ENCODE measurements around the gene PTPRM. TPM values are rescaled to one million over a fixed set of nuclear protein-coding genes. Genes with fewer than 3 reads are reported as not detected.
A peak's percentile ranks its signal among the peaks of the same experiment; 100 is the strongest.

Gene PTPRM
- total RNA-seq, 1 experiment from 2014 or later = 45.6 TPM

DNA sequence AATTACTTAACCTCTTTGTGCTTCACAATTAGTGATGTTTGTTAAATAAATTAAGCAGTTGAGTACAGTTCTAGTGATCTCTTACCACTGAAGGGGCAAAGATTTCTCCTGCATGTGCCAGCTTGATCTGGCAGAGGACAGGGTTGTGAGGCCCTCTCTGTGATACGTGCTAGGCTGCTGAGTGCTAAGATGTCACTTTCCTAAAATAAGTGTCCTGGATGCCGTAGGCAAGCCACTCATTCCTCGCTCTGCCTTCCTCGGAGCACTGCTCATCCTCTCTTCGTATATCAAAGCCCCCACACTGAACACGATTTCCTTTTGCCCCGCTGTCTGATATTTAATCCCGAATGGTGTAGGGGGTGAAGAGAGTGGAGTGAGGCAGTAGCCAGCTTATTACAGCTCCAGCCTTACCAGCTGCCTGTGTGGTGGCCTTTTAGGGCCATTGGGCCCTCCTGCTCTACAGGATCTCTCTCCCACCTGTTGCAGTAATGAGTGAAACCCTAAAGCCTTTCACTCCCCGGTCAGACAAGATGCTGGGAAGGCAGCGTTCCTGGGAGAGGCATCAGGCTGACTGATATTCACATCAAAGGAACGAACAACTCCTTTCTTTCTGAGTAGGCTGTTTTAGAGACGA lies 40.5 kb downstream of the PTPRM start:
- ATAC-seq (no peak), DNase-seq (no peak)
- Histone ChIP-seq H3K36me3 (ENCODE audit: low read depth, low read length) (no peaks in the 10 kb centered on the region), H3K27ac (ENCODE audit: low read length) (no peak overlapping the region), H3K4me2 (ENCODE audit: low read length) (no peak overlapping the region), H4K20me1 (ENCODE audit: low read length) (no peaks in the 10 kb centered on the region), H3K9ac (ENCODE audit: low read length) (no peak overlapping the region), H3K79me2 (ENCODE audit: low read length) (peaks cover 71% of the 10 kb centered on the region), H3K9me3 (ENCODE audit: low read length) (no peaks in the 10 kb centered on the region), H3F3A (ENCODE audit: low read length, unreplicated experiment) (no peaks in the 10 kb centered on the region), H2AFZ (ENCODE audit: low read length) (no peak overlapping the region), H3K4me1 (ENCODE audit: insufficient read depth, low read length) (no peaks in the 10 kb centered on the region), H3K4me3 (ENCODE audit: low read length) (no peak overlapping the region), H3K27me3 (ENCODE audit: low read length) (no peaks in the 10 kb centered on the region), H3K9me2 (replicated peaks; ENCODE audit: low read length) (no peaks in the 10 kb centered on the region)
- ChIA-PET CTCF (no interaction called here), POLR2A (ENCODE audit: unreplicated experiment) (no interaction called here)
- TF ChIP-seq, protein P1, sequence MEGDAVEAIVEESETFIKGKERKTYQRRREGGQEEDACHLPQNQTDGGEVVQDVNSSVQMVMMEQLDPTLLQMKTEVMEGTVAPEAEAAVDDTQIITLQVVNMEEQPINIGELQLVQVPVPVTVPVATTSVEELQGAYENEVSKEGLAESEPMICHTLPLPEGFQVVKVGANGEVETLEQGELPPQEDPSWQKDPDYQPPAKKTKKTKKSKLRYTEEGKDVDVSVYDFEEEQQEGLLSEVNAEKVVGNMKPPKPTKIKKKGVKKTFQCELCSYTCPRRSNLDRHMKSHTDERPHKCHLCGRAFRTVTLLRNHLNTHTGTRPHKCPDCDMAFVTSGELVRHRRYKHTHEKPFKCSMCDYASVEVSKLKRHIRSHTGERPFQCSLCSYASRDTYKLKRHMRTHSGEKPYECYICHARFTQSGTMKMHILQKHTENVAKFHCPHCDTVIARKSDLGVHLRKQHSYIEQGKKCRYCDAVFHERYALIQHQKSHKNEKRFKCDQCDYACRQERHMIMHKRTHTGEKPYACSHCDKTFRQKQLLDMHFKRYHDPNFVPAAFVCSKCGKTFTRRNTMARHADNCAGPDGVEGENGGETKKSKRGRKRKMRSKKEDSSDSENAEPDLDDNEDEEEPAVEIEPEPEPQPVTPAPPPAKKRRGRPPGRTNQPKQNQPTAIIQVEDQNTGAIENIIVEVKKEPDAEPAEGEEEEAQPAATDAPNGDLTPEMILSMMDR (conservative IDR thresholded peaks at IDR 0.05; ENCODE audit: low read depth, low read length) = no peak
- TF ChIP-seq EZH2phosphoT487 (IDR thresholded peaks at IDR 0.05; ENCODE audit: borderline replicate concordance, low read length) (no peak), EZH2 (IDR thresholded peaks at IDR 0.05; ENCODE audit: low read length, unreplicated experiment) (no peak)
- BruUV-seq (replicated peaks) = no TSS peak
- intact Hi-C loops (cut with micrococcal nuclease) = no loop called here

DNA sequence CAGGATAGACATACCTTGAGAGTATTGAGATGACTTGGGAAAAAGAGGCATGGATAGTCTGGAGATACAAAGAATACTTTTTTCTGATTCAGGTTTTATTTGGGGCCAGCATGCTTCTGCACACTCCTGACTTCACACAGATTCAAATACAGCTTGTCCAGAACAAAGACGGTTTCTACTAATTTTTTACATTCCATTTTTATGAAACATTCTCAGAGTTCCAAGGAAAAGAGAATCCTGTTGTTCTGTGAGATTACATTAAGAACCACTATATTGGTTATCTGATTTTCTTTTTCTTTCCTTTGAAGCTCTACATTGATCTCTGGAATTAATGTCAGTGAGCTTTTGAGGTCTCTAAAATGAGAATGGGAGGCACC lies 41.0 kb downstream of the PTPRM start:
- no peak for ATAC-seq
- Histone ChIP-seq H3K27me3 (ENCODE audit: low read length) (no peaks in the 10 kb centered on the region), H3K4me1 (ENCODE audit: insufficient read depth, low read length) (no peaks in the 10 kb centered on the region), H3K79me2 (ENCODE audit: low read length) (peaks cover 72% of the 10 kb centered on the region), H3K9me3 (ENCODE audit: low read length) (no peaks in the 10 kb centered on the region), H3K9me2 (replicated peaks; ENCODE audit: low read length) (no peaks in the 10 kb centered on the region), H2AFZ (ENCODE audit: low read length) (no peak overlapping the region), H4K20me1 (ENCODE audit: low read length) (no peaks in the 10 kb centered on the region), H3K27ac (ENCODE audit: low read length) (no peak overlapping the region), H3K4me3 (ENCODE audit: low read length) (no peak overlapping the region), H3K4me2 (ENCODE audit: low read length) (no peak overlapping the region), H3K9ac (ENCODE audit: low read length) (no peak overlapping the region), H3K36me3 (ENCODE audit: low read depth, low read length) (no peaks in the 10 kb centered on the region), H3F3A (ENCODE audit: low read length, unreplicated experiment) (no peaks in the 10 kb centered on the region)
- POLR2A ChIA-PET (ENCODE audit: unreplicated experiment) = no interaction called here
- TF ChIP-seq EZH2phosphoT487 (IDR thresholded peaks at IDR 0.05; ENCODE audit: borderline replicate concordance, low read length) (no peak), EZH2 (IDR thresholded peaks at IDR 0.05; ENCODE audit: low read length, unreplicated experiment) (no peak)
- TF ChIP-seq, protein P1 (conservative IDR thresholded peaks at IDR 0.05; ENCODE audit: low read depth, low read length) = no peak
- no TSS peak for BruUV-seq (replicated peaks)
- intact Hi-C loops (cut with micrococcal nuclease) = no loop called here
- CTCF ChIA-PET = no interaction called here
- no peak for DNase-seq

- H3K36me3 ChIP-seq (ENCODE audit: low read depth, low read length) = no peaks in the 10 kb centered on the region
- H3K4me3 ChIP-seq (ENCODE audit: low read length) = no peak overlapping the region
- CTCF ChIA-PET = no interaction called here
- no peak overlapping the region for H3K9ac ChIP-seq (ENCODE audit: low read length)
- no peaks in the 10 kb centered on the region for H3F3A ChIP-seq (ENCODE audit: low read length, unreplicated experiment)
- H3K9me2 ChIP-seq (replicated peaks; ENCODE audit: low read length) = no peaks in the 10 kb centered on the region
- intact Hi-C loops (cut with micrococcal nuclease) = no loop called here
- no peaks in the 10 kb centered on the region for H3K9me3 ChIP-seq (ENCODE audit: low read length)
- H3K27ac ChIP-seq (ENCODE audit: low read length) = no peak overlapping the region
- ATAC-seq = peak; percentile 42; the same call in 1 of the 2 replicates
- H3K4me1 ChIP-seq (ENCODE audit: insufficient read depth, low read length) = no peaks in the 10 kb centered on the region
- POLR2A ChIA-PET (ENCODE audit: unreplicated experiment) = no interaction called here
- no TSS peak for BruUV-seq (replicated peaks)
- H2AFZ ChIP-seq (ENCODE audit: low read length) = no peak overlapping the region
- H4K20me1 ChIP-seq (ENCODE audit: low read length) = no peaks in the 10 kb centered on the region
- TF ChIP-seq, protein P1 (conservative IDR thresholded peaks at IDR 0.05; ENCODE audit: low read depth, low read length) = no peak
- no peak for DNase-seq
- no peaks in the 10 kb centered on the region for H3K27me3 ChIP-seq (ENCODE audit: low read length)
- no peak overlapping the region for H3K4me2 ChIP-seq (ENCODE audit: low read length)
- peaks cover 66% of the 10 kb centered on the region for H3K79me2 ChIP-seq (ENCODE audit: low read length)
These were observed 41.7 kb downstream of the PTPRM start for GRCh38 chr18:7608781-7609201.
